ENCODE data around the gene ATP8B1. TPM values are rescaled to one million over a fixed set of nuclear protein-coding genes. Genes with fewer than 3 reads are reported as not detected.

The ATP8B1 gene
- total and polyA plus RNA-seq, 2 experiments from 2014 or later: 1.7 to 3.0 TPM

- no peaks in the 10 kb centered on the region for H3K79me2 ChIP-seq (replicated peaks; ENCODE audit: insufficient read depth)
- 0 out of 2 replicates have a peak, but pooled peaks cover 3% of the 10 kb centered on the region for H3F3A ChIP-seq (replicated peaks; ENCODE audit: low read depth)
- Mint-ChIP-seq H3K36me3 (ENCODE audit: low read depth) (no peaks in the 10 kb centered on the region), H3K27ac (no peak overlapping the region), H3K4me3 (no peak overlapping the region), H3K4me1 (peaks cover 8% of the 10 kb centered on the region), H3K27me3 (ENCODE audit: insufficient read depth, low read depth, poor library complexity) (peaks cover 20% of the 10 kb centered on the region), H3K9me3 (no peaks in the 10 kb centered on the region; the same call in 2 of the 3 replicates)
- no peak overlapping the region for H3K4me2 ChIP-seq
- ATAC-seq (no peak), DNase-seq (ENCODE audit: low spot score) (no peak)
- no peaks in the 10 kb centered on the region for H3K4me1 ChIP-seq (ENCODE audit: insufficient read depth)
- H3K9me2 ChIP-seq (ENCODE audit: insufficient read depth): no peaks in the 10 kb centered on the region
- H3K4me3 ChIP-seq: no peak overlapping the region
- TF ChIP-seq EZH2phosphoT487 (IDR thresholded peaks at IDR 0.05; ENCODE audit: unreplicated experiment) (no peak), ZNF114 (CRISPR knock-in tag; IDR thresholded peaks at IDR 0.05) (no peak), STAT1 (IDR thresholded peaks at IDR 0.05; ENCODE audit: unreplicated experiment) (no peak), ZNF331 (CRISPR knock-in tag; IDR thresholded peaks at IDR 0.05; ENCODE audit: low read depth) (no peak), NANOG (IDR thresholded peaks at IDR 0.05; ENCODE audit: borderline replicate concordance) (no peak), CREB1 (CRISPR knock-in tag; IDR thresholded peaks at IDR 0.05; ENCODE audit: low read depth) (no peak), REST (IDR thresholded peaks at IDR 0.05; ENCODE audit: unreplicated experiment) (no peak), JUNB (IDR thresholded peaks at IDR 0.05; ENCODE audit: unreplicated experiment) (no peak), EZH2 (IDR thresholded peaks at IDR 0.05; ENCODE audit: low read depth, unreplicated experiment) (no peak), POLR2AphosphoS5 (IDR thresholded peaks at IDR 0.05; ENCODE audit: low read depth) (no peak), ZNF462 (CRISPR knock-in tag; IDR thresholded peaks at IDR 0.05) (no peak)
- TF ChIP-seq, protein P1, sequence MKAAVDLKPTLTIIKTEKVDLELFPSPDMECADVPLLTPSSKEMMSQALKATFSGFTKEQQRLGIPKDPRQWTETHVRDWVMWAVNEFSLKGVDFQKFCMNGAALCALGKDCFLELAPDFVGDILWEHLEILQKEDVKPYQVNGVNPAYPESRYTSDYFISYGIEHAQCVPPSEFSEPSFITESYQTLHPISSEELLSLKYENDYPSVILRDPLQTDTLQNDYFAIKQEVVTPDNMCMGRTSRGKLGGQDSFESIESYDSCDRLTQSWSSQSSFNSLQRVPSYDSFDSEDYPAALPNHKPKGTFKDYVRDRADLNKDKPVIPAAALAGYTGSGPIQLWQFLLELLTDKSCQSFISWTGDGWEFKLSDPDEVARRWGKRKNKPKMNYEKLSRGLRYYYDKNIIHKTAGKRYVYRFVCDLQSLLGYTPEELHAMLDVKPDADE (IDR thresholded peaks at IDR 0.05): no peak
- TF ChIP-seq, protein P2, sequence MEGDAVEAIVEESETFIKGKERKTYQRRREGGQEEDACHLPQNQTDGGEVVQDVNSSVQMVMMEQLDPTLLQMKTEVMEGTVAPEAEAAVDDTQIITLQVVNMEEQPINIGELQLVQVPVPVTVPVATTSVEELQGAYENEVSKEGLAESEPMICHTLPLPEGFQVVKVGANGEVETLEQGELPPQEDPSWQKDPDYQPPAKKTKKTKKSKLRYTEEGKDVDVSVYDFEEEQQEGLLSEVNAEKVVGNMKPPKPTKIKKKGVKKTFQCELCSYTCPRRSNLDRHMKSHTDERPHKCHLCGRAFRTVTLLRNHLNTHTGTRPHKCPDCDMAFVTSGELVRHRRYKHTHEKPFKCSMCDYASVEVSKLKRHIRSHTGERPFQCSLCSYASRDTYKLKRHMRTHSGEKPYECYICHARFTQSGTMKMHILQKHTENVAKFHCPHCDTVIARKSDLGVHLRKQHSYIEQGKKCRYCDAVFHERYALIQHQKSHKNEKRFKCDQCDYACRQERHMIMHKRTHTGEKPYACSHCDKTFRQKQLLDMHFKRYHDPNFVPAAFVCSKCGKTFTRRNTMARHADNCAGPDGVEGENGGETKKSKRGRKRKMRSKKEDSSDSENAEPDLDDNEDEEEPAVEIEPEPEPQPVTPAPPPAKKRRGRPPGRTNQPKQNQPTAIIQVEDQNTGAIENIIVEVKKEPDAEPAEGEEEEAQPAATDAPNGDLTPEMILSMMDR (conservative IDR thresholded peaks at IDR 0.05; ENCODE audit: low read depth in 2 of 2): no peak
- H4K20me1 ChIP-seq (replicated peaks; ENCODE audit: insufficient read depth): no peaks in the 10 kb centered on the region
- no peak overlapping the region for H3K27ac ChIP-seq (ENCODE audit: low read depth)
- H3K36me3 ChIP-seq (ENCODE audit: insufficient read depth): no peaks in the 10 kb centered on the region
- H2AFZ ChIP-seq: no peak overlapping the region
- peaks cover 29% of the 10 kb centered on the region for H3K27me3 ChIP-seq (ENCODE audit: insufficient read depth)
These were observed 4.4 kb upstream of the ATP8B1 start for GRCh38 chr18:57807336-57808117.
